GM10266 (cell line): ENCODE data around the gene CDH4.

Source experiments
- DNase-seq: peaks from one replicate; pipeline ENCODE4 v3.0.0; 2012; ENCODE audit errors: extremely low spot score
- CTCF ChIP-seq: IDR thresholded peaks from 2 replicates; pipeline ENCODE4 v1.5.1; 2012; ENCODE audit warnings: mild to moderate bottlenecking, low read depth; ENCODE audit not compliant: control insufficient read depth, insufficient read depth; ENCODE audit errors: missing control alignments

Gene CDH4

GRCh38 chr20:61372137-61373054, 120.3 kb downstream of the CDH4 start:
- DNase-seq, result no peak
- no peak for TF ChIP-seq CTCF

- DNase-seq, result no peak
- no peak for TF ChIP-seq CTCF
These were observed 121.0 kb downstream of the CDH4 start for GRCh38 chr20:61373055-61373399.

- no peak for TF ChIP-seq CTCF
- no peak for DNase-seq
These were observed 122.0 kb downstream of the CDH4 start for GRCh38 chr20:61373956-61374545.

GRCh38 chr20:61376541-61377240, 124.6 kb downstream of the CDH4 start:
- no peak for DNase-seq
- no peak for TF ChIP-seq CTCF

GRCh38 chr20:61378694-61379355, 126.8 kb downstream of the CDH4 start:
- no peak for TF ChIP-seq CTCF
- DNase-seq, result no peak

- TF ChIP-seq CTCF, result no peak
- no peak for DNase-seq
These were observed 128.0 kb downstream of the CDH4 start for GRCh38 chr20:61379898-61380544.
